ENCODE measurements around the gene JCAD.

Gene JCAD

GRCh38 chr10:30072068-30072467 is 12.7 kb upstream of the JCAD start:
- DNase-seq: no peak

DNA sequence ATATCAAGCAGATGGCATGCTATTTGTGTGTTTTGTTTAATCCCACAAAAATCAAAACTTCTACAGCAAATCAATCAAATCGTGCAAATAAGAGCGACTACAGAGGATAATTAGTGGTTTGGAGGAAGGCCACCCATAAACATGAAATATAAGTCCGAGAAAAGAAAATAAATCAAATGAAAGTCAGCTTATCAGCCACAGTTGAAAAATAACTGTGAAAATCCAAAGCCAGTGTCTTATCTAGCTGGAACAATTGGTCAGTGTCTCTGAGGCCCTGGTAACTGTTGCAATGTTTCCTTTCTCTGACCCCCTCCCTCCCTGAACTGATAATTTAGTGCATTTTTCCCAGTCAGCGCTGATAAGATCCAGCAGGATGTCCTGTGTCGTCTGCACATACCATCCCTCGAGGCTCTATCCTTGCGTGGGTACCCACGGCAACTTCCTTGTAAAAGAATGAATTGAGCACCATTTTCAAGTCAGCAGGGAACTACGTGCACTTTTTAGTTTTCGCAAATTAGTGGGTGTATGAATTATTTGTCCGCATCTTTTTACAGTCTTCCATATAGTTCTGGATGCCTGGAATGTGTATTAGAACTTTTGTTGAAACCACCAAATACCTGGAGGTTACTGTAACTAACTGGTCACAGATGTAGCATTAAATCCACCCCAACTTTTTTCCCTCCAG is 10.8 kb upstream of the JCAD start:
- peak in 1 of 3 experiments; percentile 3 for DNase-seq

DNA sequence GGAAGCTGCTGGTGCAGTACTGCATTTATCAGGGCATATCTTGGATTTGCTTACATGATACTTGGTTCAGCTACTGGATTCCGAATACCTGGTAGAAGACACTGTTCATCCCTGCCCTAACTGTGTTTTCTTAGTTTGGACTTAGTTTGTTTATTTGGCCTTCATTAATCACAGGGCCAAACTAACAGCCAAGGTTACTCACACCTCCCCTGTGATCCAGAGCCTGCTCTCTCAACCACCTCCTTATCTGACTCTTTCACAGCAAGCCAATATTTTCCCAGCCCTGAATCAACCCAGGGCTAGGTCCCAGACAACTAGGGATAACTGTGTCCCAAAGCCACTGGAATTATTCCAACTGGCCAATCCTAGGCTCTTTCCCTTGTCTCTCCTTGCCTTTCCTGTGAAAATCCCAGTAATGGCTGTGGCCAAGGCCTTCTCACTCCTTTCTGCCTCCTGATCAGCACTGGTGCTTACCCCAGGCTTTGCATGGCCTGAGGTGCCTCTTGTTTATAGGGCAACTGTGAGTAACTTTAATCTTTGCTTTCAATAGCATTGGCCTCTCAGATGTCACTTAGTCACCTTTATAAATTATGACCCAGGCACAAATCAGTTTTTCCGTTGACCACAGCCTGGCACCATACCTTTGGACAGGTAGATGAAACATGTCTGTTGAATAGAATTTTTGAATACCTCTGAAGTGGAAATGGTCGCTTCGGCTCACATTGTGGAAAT is 9.3 kb upstream of the JCAD start:
- DNase-seq: no peak

DNA sequence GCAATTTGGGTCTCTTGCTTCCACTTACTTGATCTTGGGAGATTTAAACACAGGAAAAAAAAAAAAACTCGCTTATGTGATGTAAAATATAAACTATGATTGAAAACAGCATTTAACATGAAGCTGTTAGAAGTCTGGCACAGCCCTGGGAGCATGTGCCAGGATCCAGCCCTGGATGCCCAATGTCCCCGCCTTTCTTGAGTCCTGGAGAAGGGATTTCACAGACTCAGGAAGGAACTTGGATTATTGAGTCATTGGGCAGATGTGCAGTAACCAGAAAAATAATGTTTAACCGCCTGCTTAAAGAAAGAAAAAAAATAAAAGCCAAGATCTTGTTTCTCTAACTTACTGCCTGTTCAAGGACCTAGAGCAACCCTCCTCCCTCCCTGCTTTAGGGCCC is 3.7 kb upstream of the JCAD start:
- DNase-seq: no peak

DNA sequence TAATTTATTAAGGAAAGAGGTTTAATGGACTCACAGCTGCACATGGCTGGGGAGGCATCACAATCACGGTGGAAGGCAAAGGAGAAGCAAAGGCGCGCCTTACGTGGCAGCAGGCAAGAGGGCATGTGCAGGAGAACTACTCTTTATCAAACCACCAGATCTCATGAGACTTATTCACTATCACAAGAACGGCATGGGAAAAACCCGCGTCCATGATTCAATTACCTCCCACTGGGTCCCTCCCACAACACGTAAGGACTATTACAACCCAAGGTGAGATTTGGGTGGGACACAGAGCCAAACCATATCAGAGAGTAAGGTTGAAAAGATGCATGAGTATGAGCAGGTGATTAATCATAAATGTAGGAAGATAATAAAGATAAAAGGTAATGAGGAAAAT is 3.2 kb upstream of the JCAD start:
- no peak for DNase-seq

DNA sequence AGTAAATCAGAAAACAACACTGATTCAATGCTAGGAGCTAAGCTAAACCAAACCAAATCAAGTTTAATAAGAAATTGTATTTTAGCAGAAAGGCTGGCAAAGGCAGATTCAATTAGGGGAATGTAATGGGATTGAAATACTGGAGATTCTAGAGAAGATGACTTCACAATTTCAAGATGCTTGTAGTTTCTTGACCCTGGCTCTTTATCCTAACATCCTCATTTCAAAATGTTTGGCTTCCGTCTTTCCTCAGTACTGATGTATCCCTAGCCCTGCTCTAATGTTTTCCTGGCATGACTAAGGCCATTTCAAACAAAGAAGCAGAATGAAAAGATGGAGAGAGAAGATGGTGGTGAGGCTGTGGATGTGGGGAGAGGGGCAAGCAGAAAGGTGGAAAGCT is 2.7 kb upstream of the JCAD start:
- no peak for DNase-seq

DNA sequence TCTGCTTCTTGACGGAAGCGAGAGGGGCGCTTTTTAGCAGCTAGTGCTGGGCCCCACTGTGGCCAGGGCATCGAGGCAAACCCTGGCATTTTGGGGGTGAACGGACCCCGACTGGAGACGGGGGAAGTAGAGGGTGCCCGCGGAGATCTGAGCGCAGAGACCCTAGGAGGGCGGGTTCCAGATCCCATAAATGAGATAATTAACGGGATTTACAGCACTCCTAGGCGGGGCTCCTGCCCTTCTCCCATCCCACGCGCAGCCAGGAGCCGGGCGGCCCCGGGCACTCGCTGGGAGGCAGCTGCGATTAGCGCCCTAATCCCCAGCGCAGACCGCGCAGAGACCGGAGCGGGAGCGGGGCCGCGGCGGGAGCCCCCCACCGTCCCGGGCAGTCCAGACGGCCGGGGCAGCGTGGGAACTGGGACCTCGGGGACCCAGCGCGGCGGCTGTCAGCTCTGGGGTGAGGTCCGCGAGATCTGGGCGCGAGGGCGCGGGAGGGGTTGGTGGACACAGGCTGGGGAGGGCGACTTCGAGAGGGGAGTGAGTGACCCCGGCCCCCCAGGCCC is 735 bp downstream of the JCAD start:
- no peak for DNase-seq

- DNase-seq: no peak
These were observed 1.4 kb downstream of the JCAD start for GRCh38 chr10:30057894-30058556.

DNA sequence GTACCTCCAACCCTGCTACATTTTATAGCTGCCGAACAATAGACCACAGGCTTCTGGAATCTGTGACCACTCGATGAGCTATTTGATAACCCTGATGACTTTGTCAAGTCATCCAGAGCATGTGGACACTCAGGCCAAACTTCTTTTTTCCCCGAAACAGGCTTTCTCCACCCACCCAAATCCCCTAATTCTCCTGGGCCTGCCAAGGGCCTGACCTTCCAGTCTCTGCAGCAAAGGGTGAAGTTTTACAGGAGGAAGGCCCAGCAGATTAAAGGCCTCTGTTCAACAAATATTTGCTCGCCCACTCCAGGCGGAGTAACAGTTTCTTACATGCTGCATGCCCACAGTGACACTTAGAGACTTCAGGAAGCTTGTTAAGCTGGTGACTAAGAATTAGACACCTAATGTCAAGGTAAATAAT is 2.0 kb downstream of the JCAD start:
- no peak for DNase-seq

DNA sequence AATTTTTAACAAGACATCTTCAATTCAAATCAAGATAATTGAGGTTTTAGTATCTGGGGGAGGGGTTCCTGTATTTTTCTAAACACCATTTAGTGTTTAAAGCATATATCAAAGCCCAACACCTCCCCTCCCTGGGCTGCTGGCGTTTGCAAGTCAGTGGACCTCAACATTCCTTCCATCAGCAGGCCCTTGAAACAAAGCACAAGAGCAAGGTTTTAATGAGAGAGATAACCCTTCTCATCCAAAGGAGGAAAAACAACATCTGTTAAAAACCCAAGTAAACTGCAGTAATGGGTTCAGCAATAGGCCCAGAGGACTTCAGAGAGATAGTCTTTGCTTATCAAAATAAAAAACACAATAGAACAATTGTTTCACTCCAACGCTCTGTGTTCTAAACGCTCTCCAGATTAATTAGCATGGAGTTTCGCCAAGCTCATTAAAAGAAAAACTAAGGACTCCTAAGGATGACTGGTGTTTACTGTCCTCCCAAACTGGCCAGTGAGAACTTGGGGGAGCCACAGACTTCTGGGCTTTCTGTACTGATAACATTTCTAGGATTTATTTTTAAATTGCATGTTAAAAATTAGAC is 2.5 kb downstream of the JCAD start:
- no peak for DNase-seq

- DNase-seq: no peak
These were observed 3.1 kb downstream of the JCAD start for GRCh38 chr10:30056281-30056680.

DNA sequence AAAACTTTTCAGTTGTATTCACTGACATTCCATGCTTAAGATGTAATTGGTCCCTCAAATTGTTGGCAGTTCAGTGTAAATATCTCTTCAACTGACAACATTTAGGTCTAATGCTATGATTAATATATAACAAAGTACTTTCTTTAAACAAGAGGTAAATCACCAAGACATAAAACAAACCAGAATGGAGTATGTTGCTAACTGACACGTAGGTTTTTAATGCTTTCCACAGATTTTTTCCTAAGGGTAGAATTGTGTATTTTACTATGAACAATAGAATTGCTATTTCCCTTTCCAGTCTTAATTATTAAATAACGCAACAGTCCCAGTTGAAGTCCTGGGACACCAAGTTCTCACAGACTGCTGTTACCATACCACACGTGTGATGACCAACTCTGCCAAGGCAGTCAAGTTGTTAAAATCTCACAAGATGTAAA is 4.1 kb downstream of the JCAD start:
- DNase-seq: no peak

GRCh38 chr10:30052062-30052461 is 7.3 kb downstream of the JCAD start:
- no peak for DNase-seq

GRCh38 chr10:30051220-30051619 is 8.2 kb downstream of the JCAD start:
- DNase-seq: no peak

- DNase-seq: no peak
These were observed 9.0 kb downstream of the JCAD start for GRCh38 chr10:30050411-30050810.

GRCh38 chr10:30048768-30049517 is 10.4 kb downstream of the JCAD start:
- peak in 2 of 3 experiments; percentile 34 to 61 for DNase-seq

DNA sequence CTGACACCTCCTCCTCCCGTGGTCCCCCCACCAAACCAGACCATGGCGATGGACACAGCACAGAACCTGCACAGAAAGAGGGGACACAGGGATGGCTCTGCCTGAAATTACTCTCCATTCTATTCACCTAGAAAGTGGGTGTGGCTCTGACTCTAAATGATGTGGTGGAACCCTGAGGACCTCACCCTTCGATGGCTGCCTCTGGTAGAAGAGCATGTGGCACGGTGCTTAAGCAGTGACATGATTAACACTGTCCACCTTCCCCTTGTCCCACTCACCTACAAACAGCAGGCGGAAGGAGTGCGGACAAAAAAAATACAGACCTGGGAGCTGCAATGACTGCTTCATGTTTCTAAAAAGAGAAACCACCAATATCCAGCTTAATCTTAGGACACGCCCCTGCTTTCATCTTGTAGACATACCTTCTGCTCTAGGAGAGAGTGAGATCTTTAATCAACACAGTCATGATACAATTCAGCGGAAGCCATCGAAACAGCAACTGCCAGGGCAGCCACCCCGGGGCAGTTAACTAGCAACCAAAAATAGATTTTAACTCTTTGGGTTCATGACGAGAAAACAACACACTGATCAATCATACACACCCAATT is 11.4 kb downstream of the JCAD start:
- no peak for DNase-seq

DNA sequence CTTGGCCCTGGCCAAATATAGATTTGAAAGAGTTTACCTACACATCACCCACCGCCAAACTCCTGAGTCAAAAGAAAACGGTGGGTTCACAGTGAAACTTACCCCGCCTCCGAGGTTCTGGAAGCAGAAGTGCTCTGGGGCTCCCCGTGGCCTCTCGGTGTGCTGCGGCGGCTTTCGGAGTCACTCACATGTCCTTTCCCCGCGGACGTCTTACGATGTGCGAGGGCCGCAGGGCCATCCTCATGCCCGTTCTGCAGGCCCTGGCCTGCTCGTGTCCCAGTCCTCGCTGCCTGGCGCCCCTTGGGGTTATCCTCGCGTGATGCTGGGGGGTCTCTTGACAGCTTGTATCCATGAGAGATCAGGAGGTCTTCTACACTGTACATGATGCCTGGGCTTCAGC is 12.0 kb downstream of the JCAD start:
- no peak for DNase-seq

- no peak for DNase-seq
These were observed 12.9 kb downstream of the JCAD start for GRCh38 chr10:30046476-30046875.

DNA sequence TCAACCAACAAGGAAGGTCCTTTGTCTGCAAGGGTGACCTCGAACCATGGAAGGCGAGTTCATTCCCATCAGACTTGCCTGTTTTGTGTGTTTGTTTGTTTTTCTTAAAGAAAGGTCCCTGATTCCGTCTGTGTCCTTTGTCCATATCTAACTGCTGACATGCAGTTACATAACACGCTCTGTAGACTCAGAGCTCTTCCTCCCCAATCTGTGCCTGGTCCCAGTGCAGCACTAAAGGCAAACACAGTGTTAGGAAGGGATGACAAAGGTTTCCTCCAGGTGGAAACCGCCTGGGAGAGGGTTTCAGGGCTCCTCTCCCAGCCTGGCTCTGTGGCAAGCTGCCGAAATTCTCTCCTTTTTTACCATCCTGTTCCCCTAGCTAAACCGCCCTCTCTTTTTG is 13.4 kb downstream of the JCAD start:
- DNase-seq: no peak

DNA sequence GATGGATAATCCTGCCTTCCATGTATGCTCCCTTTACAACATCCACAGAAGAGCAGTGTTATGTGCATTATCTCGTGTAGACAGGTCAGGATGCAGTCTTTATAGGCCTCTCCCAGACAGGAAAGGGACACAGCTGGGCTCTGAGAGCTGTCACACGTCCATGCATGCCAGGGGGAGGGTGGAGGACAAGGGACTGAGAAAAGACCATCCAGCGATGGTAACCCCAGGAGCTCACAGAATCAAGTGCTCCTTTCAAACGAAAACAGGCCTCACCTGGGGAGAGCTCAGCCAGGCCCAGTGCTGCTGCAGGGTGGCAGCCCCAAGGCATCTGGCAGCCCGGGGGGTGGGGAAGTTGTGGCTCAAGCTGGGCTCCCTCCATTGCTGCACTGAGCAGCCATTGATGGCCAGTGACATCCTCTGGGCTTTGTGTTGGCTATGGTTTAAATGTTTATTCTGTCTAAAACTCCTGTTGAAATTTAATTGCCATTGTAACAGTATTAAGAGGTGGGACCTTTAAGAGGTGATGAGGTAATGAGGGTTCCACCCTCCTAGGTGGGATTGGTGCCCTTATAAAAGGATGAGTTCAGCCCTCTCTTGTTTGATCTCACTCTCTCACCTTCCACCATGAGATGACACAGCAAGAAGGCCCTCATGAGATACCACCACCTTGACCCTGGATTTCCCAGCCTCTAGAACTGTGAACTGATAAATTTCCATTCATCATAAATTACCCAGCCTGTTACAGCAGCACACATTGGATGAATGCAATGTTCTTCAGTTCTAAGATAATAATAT is 15.7 kb downstream of the JCAD start:
- peak in 1 of 3 experiments; percentile 7 for DNase-seq
